GM23338 (cell line): ENCODE data around the gene C13orf46.

Experiments used
- CTCF ChIP-seq, 2 experiments: fragments of 200-600 bp in 1 of 2; sonication (generic) in 1 of 2; conservative IDR thresholded peaks; 2 replicates each; pipeline versions ENCODE4 v1.5.1 to v1.6.1; 2016 to 2017; ENCODE audit warnings: antibody characterized with exemption in 2 of 2, low read depth in 2 of 2, mild to moderate bottlenecking in 2 of 2, moderate library complexity in 1 of 2
- EZH2 ChIP-seq: fragments of 200-600 bp; sonication (generic); IDR thresholded peaks from one replicate; pipeline ENCODE4 v1.8.0; 2017; ENCODE audit warnings: antibody characterized with exemption, mild to moderate bottlenecking, low read depth; ENCODE audit not compliant: unreplicated experiment
- EZH2phosphoT487 ChIP-seq: fragments of 200-600 bp; sonication (generic); IDR thresholded peaks from one replicate; pipeline ENCODE4 v1.8.1; 2018; ENCODE audit warnings: antibody characterized with exemption; ENCODE audit not compliant: unreplicated experiment
- REST ChIP-seq: IDR thresholded peaks from one replicate; pipeline ENCODE4 v1.6.1; 2018; ENCODE audit warnings: antibody characterized with exemption; ENCODE audit not compliant: unreplicated experiment

- TF ChIP-seq REST (no peak), EZH2 (no peak), CTCF (conservative IDR thresholded peaks at IDR 0.05; ENCODE audit: low read depth in 2 of 2) (no peak), EZH2phosphoT487 (no peak)
These were observed 25.1 kb upstream of the C13orf46 start for GRCh38 chr13:113998781-113999617.
